WERI-Rb-1 (cell line): ENCODE data around the gene SLC25A11.

Experiments
- DNase-seq: peaks from one replicate; pipeline ENCODE4 v3.0.0-alpha.2; 2020
- H3K27ac ChIP-seq: fragments of 250-450 bp; sonication (Bioruptor Pico); 2 replicates; pipeline ENCODE4 v1.5.1; 2020; ENCODE audit warnings: mild to moderate bottlenecking, moderate library complexity
- H3K27me3 ChIP-seq: fragments of 250-450 bp; sonication (Bioruptor Pico); 2 replicates; pipeline ENCODE4 v1.5.1; 2021; ENCODE audit warnings: mild to moderate bottlenecking, low read depth, moderate library complexity; ENCODE audit not compliant: insufficient read depth, severe bottlenecking
- H3K36me3 ChIP-seq: fragments of 250-450 bp; sonication (Bioruptor Pico); 2 replicates; pipeline ENCODE4 v1.5.1; 2020; ENCODE audit warnings: mild to moderate bottlenecking, moderate library complexity
- H3K4me3 ChIP-seq: 2 replicates; pipeline ENCODE4 v1.5.1; 2011; ENCODE audit warnings: low read depth, mild to moderate bottlenecking, control low read depth, low read length
- H3K9me3 ChIP-seq: fragments of 250-450 bp; sonication (Bioruptor Pico); 2 replicates; pipeline ENCODE4 v1.5.1; 2021; ENCODE audit warnings: mild to moderate bottlenecking, moderate library complexity; ENCODE audit not compliant: severe bottlenecking
- TF ChIP-seq, protein P1 (sequence below): IDR thresholded peaks from 2 replicates; pipeline ENCODE4 v1.5.1; 2011; ENCODE audit warnings: low read depth, mild to moderate bottlenecking, control low read depth, inconsistent platforms, low read length

Gene SLC25A11

DNA sequence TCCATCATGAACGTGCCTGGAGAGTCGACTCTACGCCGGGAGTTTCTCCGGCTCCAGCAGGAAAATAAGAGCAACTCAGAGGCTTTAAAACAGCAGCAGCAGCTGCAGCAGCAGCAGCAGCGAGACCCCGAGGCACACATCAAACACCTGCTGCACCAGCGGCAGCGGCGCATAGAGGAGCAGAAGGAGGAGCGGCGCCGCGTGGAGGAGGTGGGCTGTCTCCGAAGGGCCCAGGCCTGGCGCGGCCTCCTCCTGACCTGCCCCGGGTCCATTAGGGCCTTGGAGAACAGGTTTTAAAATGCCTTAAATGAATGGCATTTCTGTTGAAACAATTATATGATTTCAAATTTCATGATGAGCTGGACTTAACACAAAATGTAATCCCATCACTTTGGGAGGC is 52.3 kb downstream of the SLC25A11 start:
- Histone ChIP-seq H3K9me3 (no peaks in the 10 kb centered on the region), H3K27me3 (no peaks in the 10 kb centered on the region), H3K4me3 (no peak overlapping the region), H3K36me3 (peaks cover 84% of the 10 kb centered on the region), H3K27ac (no peak overlapping the region)
- TF ChIP-seq, protein P1, sequence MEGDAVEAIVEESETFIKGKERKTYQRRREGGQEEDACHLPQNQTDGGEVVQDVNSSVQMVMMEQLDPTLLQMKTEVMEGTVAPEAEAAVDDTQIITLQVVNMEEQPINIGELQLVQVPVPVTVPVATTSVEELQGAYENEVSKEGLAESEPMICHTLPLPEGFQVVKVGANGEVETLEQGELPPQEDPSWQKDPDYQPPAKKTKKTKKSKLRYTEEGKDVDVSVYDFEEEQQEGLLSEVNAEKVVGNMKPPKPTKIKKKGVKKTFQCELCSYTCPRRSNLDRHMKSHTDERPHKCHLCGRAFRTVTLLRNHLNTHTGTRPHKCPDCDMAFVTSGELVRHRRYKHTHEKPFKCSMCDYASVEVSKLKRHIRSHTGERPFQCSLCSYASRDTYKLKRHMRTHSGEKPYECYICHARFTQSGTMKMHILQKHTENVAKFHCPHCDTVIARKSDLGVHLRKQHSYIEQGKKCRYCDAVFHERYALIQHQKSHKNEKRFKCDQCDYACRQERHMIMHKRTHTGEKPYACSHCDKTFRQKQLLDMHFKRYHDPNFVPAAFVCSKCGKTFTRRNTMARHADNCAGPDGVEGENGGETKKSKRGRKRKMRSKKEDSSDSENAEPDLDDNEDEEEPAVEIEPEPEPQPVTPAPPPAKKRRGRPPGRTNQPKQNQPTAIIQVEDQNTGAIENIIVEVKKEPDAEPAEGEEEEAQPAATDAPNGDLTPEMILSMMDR, result no peak
- no peak for DNase-seq
